Ishikawa (cell line): ENCODE data around the gene NEU4.

Experiments used
- CREB1 ChIP-seq: IDR thresholded peaks from 2 replicates; pipeline ENCODE4 v1.6.1; 2012; ENCODE audit warnings: low read depth
- EGR1 ChIP-seq: IDR thresholded peaks from 2 replicates; pipeline ENCODE4 v1.6.1; 2012
- EP300 ChIP-seq: IDR thresholded peaks from 2 replicates; pipeline ENCODE4 v1.6.1; 2012; ENCODE audit warnings: borderline replicate concordance
- MAX ChIP-seq: IDR thresholded peaks from 2 replicates; pipeline ENCODE4 v1.6.1; 2012
- RAD21 ChIP-seq: IDR thresholded peaks from 2 replicates; pipeline ENCODE4 v1.6.1; 2012; ENCODE audit warnings: low read depth
- REST ChIP-seq: IDR thresholded peaks from 2 replicates; pipeline ENCODE4 v1.6.1; 2012; ENCODE audit warnings: low read depth, mild to moderate bottlenecking
- TAF1 ChIP-seq: IDR thresholded peaks from 2 replicates; pipeline ENCODE4 v1.6.1; 2012; ENCODE audit warnings: low read depth, mild to moderate bottlenecking
- USF1 ChIP-seq: IDR thresholded peaks from 2 replicates; pipeline ENCODE4 v1.6.1; 2012
- YY1 ChIP-seq: IDR thresholded peaks from 2 replicates; pipeline ENCODE4 v1.6.1; 2012; ENCODE audit warnings: low read depth

- no peak for TF ChIP-seq TAF1
- TF ChIP-seq YY1, result no peak
- TF ChIP-seq CREB1, result no peak
- TF ChIP-seq REST, result no peak
- no peak for TF ChIP-seq USF1
- TF ChIP-seq MAX, result no peak
- TF ChIP-seq EP300, result no peak
- no peak for TF ChIP-seq EGR1
- TF ChIP-seq RAD21, result no peak
Measured at GRCh38 chr2:241848761-241849615, 40.0 kb downstream of the NEU4 start.
